Neural cell (in vitro differentiated cells): ENCODE measurements around the gene CHODL. TPM values are rescaled to one million over a fixed set of nuclear protein-coding genes. Genes with fewer than 3 reads are reported as not detected.

Experiments used
- H2AFZ ChIP-seq: fragments of 200-600, 300-800 bp; sonication (generic), shearing (Covaris generic); 2 replicates; pipeline ENCODE4 v1.6.0; 2014; ENCODE audit warnings: low read depth, mild to moderate bottlenecking, antibody characterized with exemption, low read length, moderate library complexity
- H3F3A ChIP-seq: fragments of 200-600 bp; shearing (Covaris generic); 2 replicates; pipeline ENCODE4 v1.6.1; 2016; ENCODE audit warnings: mild to moderate bottlenecking, moderate library complexity, mixed read lengths, antibody characterized with exemption, low read length; ENCODE audit not compliant: insufficient read depth, poor library complexity, severe bottlenecking
- H3K27ac ChIP-seq: fragments of 200-600, 300-800 bp; sonication (generic), shearing (Covaris generic); 2 replicates; pipeline ENCODE4 v1.5.1; 2014; ENCODE audit warnings: mild to moderate bottlenecking, low read length, moderate library complexity
- H3K27me3 ChIP-seq: fragments of 300-800, 200-600 bp; sonication (generic), shearing (Covaris generic); 2 replicates; pipeline ENCODE4 v1.6.0; 2014; ENCODE audit warnings: mild to moderate bottlenecking, low read depth, low read length, moderate library complexity; ENCODE audit not compliant: insufficient read depth
- H3K36me3 ChIP-seq: fragments of 300-800, 200-600 bp; sonication (generic), shearing (Covaris generic); 2 replicates; pipeline ENCODE4 v1.5.1; 2014; ENCODE audit warnings: mild to moderate bottlenecking, antibody characterized with exemption, low read length, moderate library complexity; ENCODE audit not compliant: insufficient read depth
- H3K4me2 ChIP-seq: fragments of 300-800, 200-600 bp; sonication (generic), shearing (Covaris generic); 2 replicates; pipeline ENCODE4 v1.6.0; 2014; ENCODE audit warnings: mild to moderate bottlenecking, low read length
- H3K4me3 ChIP-seq: fragments of 300-800, 200-600 bp; sonication (generic), shearing (Covaris generic); 2 replicates; pipeline ENCODE4 v1.5.1; 2014; ENCODE audit warnings: mild to moderate bottlenecking, low read length, moderate library complexity
- H3K79me2 ChIP-seq: fragments of 200-600 bp; shearing (Covaris generic); replicated peaks from 2 replicates; pipeline ENCODE4 v1.6.0; 2014; ENCODE audit warnings: mild to moderate bottlenecking, low read length, moderate library complexity; ENCODE audit not compliant: insufficient read depth
- H3K9ac ChIP-seq: fragments of 300-800, 200-600 bp; sonication (generic), shearing (Covaris generic); 2 replicates; pipeline ENCODE4 v1.6.1; 2016; ENCODE audit warnings: mild to moderate bottlenecking, low read length, mixed read lengths
- H3K9me2 ChIP-seq: fragments of 200-600 bp; shearing (Covaris generic); 2 replicates; pipeline ENCODE4 v1.6.1; 2016; ENCODE audit warnings: mild to moderate bottlenecking, low read length, mixed read lengths; ENCODE audit not compliant: insufficient read depth
- H3K9me3 ChIP-seq: fragments of 200-600, 300-800 bp; sonication (generic), shearing (Covaris generic); 2 replicates; pipeline ENCODE4 v1.6.1; 2016; ENCODE audit warnings: mild to moderate bottlenecking, mixed run types, low read length, moderate library complexity, mixed read lengths
- H4K20me1 ChIP-seq: fragments of 200-600 bp; shearing (Covaris generic); 2 replicates; pipeline ENCODE4 v1.6.1; 2016; ENCODE audit warnings: mild to moderate bottlenecking, mixed run types; ENCODE audit not compliant: insufficient read depth
- EP300 ChIP-seq: fragments of 450-650 bp; conservative IDR thresholded peaks from 2 replicates; pipeline ENCODE4 v1.6.1; 2014; ENCODE audit warnings: antibody characterized with exemption, mild to moderate bottlenecking, moderate library complexity; ENCODE audit not compliant: poor library complexity, severe bottlenecking
- EZH2 ChIP-seq: fragments of 200-600, 300-800 bp; shearing (Covaris generic), sonication (generic); IDR thresholded peaks from 2 replicates; pipeline ENCODE4 v1.6.1; 2014; ENCODE audit warnings: antibody characterized with exemption, low read length, borderline replicate concordance, mild to moderate bottlenecking; ENCODE audit not compliant: insufficient read depth, poor library complexity, severe bottlenecking
- MXI1 ChIP-seq: fragments of 450-650 bp; conservative IDR thresholded peaks from 2 replicates; pipeline ENCODE4 v1.6.1; 2014; ENCODE audit warnings: antibody characterized with exemption, mild to moderate bottlenecking; ENCODE audit not compliant: poor library complexity, severe bottlenecking
- POLR2AphosphoS5 ChIP-seq: IDR thresholded peaks from 2 replicates; pipeline ENCODE4 v1.6.1; 2012
- RAD21 ChIP-seq: fragments of 450-650 bp; conservative IDR thresholded peaks from 2 replicates; pipeline ENCODE4 v1.6.1; 2014; ENCODE audit warnings: antibody characterized with exemption, mild to moderate bottlenecking, moderate library complexity
- SMC3 ChIP-seq: fragments of 450-650 bp; conservative IDR thresholded peaks from 2 replicates; pipeline ENCODE4 v1.6.1; 2014; ENCODE audit warnings: antibody characterized with exemption, mild to moderate bottlenecking, moderate library complexity; ENCODE audit not compliant: poor library complexity
- TAF1 ChIP-seq: IDR thresholded peaks from 2 replicates; pipeline ENCODE4 v1.6.1; 2012; ENCODE audit warnings: low read depth
- polyA plus RNA-seq: library from polyadenylated mRNA; depleted of rRNA; stranded (reverse); fragments of >200 nt; gene quantifications from 2 replicates; pipeline ENCODE4 v1.2.3, GENCODE V29; 2014
- TF ChIP-seq, protein P1 (sequence below): fragments of 450-650 bp; IDR thresholded peaks from 2 replicates; pipeline ENCODE4 v1.5.1; 2014; ENCODE audit warnings: antibody characterized with exemption, mild to moderate bottlenecking, moderate library complexity; ENCODE audit not compliant: poor library complexity, severe bottlenecking
- TF ChIP-seq, protein P2 (sequence below): IDR thresholded peaks from 2 replicates; pipeline ENCODE4 v1.6.1; 2012; ENCODE audit warnings: borderline replicate concordance

The CHODL gene
- polyA plus RNA-seq, 1 donor from 2014 or later, result 28.8 TPM

DNA sequence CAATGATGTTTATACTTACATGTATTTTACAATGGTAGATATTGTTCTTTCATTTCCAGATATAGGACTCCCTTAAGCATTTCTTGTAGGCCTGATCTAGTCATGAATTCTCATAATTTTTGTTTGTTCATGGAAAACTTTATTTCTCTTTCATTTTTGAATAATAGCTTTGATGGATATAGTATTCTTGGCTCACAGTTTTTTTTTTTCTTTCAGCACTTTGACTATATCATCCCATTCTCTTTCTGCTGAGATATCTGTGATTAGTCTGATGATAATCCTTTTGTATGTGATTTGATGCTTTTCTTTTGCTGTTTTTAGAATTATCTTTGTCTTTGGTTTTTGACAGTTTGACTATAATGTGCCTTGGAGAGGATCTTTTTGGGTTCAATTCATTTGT is 24.1 kb upstream of the CHODL start:
- no peak overlapping the region for H3K9ac ChIP-seq
- H3F3A ChIP-seq, result no peaks in the 10 kb centered on the region
- no peaks in the 10 kb centered on the region for H3K27me3 ChIP-seq
- no peak overlapping the region for H2AFZ ChIP-seq
- H3K36me3 ChIP-seq, result no peaks in the 10 kb centered on the region
- no peaks in the 10 kb centered on the region for H4K20me1 ChIP-seq
- no peak overlapping the region for H3K4me3 ChIP-seq
- no peak overlapping the region for H3K27ac ChIP-seq
- no peak overlapping the region for H3K4me2 ChIP-seq
- peaks cover 7% of the 10 kb centered on the region for H3K9me3 ChIP-seq
- TF ChIP-seq EP300 (no peak), POLR2AphosphoS5 (no peak), MXI1 (no peak), RAD21 (no peak), SMC3 (no peak), EZH2 (no peak), TAF1 (no peak)
- TF ChIP-seq, protein P1, sequence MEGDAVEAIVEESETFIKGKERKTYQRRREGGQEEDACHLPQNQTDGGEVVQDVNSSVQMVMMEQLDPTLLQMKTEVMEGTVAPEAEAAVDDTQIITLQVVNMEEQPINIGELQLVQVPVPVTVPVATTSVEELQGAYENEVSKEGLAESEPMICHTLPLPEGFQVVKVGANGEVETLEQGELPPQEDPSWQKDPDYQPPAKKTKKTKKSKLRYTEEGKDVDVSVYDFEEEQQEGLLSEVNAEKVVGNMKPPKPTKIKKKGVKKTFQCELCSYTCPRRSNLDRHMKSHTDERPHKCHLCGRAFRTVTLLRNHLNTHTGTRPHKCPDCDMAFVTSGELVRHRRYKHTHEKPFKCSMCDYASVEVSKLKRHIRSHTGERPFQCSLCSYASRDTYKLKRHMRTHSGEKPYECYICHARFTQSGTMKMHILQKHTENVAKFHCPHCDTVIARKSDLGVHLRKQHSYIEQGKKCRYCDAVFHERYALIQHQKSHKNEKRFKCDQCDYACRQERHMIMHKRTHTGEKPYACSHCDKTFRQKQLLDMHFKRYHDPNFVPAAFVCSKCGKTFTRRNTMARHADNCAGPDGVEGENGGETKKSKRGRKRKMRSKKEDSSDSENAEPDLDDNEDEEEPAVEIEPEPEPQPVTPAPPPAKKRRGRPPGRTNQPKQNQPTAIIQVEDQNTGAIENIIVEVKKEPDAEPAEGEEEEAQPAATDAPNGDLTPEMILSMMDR, result no peak
- TF ChIP-seq, protein P2, sequence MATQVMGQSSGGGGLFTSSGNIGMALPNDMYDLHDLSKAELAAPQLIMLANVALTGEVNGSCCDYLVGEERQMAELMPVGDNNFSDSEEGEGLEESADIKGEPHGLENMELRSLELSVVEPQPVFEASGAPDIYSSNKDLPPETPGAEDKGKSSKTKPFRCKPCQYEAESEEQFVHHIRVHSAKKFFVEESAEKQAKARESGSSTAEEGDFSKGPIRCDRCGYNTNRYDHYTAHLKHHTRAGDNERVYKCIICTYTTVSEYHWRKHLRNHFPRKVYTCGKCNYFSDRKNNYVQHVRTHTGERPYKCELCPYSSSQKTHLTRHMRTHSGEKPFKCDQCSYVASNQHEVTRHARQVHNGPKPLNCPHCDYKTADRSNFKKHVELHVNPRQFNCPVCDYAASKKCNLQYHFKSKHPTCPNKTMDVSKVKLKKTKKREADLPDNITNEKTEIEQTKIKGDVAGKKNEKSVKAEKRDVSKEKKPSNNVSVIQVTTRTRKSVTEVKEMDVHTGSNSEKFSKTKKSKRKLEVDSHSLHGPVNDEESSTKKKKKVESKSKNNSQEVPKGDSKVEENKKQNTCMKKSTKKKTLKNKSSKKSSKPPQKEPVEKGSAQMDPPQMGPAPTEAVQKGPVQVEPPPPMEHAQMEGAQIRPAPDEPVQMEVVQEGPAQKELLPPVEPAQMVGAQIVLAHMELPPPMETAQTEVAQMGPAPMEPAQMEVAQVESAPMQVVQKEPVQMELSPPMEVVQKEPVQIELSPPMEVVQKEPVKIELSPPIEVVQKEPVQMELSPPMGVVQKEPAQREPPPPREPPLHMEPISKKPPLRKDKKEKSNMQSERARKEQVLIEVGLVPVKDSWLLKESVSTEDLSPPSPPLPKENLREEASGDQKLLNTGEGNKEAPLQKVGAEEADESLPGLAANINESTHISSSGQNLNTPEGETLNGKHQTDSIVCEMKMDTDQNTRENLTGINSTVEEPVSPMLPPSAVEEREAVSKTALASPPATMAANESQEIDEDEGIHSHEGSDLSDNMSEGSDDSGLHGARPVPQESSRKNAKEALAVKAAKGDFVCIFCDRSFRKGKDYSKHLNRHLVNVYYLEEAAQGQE, result no peak
- H3K9me2 ChIP-seq, result no peaks in the 10 kb centered on the region
- H3K79me2 ChIP-seq, result no peaks in the 10 kb centered on the region

DNA sequence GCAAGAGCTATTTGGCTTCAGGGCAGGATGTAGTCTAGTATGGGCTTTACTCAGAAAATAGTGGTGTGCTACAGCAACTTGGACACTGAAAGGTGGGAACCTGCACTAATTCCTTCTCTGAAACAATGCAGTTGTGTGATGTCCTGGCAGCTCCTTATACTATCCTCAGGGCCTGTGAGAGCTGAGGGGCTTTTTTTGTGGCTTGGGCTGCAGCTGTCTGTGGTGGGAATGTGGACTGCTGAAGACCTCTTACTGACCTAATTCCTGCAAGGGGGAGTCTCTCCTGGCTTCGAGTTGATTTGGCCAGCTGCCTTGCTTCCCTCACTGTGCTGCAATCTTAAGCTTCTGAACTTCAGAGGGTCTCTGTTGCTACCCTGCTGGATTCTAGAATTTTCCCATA is 22.3 kb upstream of the CHODL start:
- Histone ChIP-seq H3K27me3 (no peaks in the 10 kb centered on the region), H3K36me3 (no peaks in the 10 kb centered on the region), H4K20me1 (no peaks in the 10 kb centered on the region), H3K4me2 (no peak overlapping the region), H3K4me3 (no peak overlapping the region), H3K9me3 (peaks cover 7% of the 10 kb centered on the region), H3F3A (no peaks in the 10 kb centered on the region), H2AFZ (no peak overlapping the region), H3K9ac (no peak overlapping the region), H3K79me2 (no peaks in the 10 kb centered on the region), H3K27ac (no peak overlapping the region), H3K9me2 (no peaks in the 10 kb centered on the region)
- TF ChIP-seq RAD21 (no peak), TAF1 (no peak), POLR2AphosphoS5 (no peak), MXI1 (no peak), EP300 (no peak), SMC3 (no peak), EZH2 (no peak)
- TF ChIP-seq, protein P2, result no peak
- TF ChIP-seq, protein P1, result no peak
